ENCODE measurements around the gene OSBPL5. TPM values are rescaled to one million over a fixed set of nuclear protein-coding genes. Genes with fewer than 3 reads are reported as not detected.
"Not testable (repeated sequence)": the region's sequence is repeated elsewhere in the genome, so short reads cannot be mapped to it uniquely, and the experiment has no call there.

The OSBPL5 gene
- total RNA-seq, 4 donors from 2014 or later = 39.9 to 94.0 (median 66.4) TPM

DNA sequence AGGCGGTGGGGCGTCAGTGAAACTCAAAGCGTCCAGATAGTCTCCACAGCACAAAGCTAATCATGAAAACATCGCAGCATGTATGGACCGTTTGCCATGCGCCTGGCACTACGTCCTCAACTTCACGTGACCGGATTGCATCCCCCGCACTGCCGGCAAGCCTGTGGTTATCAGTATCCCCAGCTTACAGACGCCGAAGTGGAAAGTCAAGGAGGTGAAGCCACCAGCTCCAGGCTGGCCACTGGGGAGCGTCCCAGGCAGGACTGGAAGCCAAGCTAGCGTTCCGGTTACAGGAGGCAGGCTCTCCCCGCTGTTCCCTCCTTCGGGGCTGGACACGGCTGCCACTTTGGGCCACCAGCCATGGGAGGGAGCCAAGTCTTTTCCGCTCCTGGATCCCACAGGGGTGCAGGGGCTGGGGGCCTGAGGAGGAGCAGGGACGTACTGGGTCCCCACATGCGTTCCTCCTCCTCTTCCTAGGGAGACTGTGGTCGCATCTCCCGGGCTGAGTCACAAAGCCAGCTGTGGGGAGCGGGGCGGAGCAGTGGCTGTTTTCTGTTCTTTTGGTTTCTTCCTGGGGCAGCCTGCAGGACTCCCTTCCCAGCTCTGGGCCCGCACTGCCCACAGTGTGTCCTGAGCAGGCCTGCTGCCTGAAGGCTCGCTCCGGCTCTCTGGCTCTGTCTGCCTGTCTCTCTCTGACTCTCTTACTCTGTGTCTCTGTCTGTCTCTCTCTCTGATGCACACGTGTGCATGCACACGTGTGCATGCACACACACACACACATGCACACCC is 4.3 kb upstream of the OSBPL5 start:
- peak overlapping the region; percentile 16 to 52 for H3K4me3 ChIP-seq
- H3K27ac ChIP-seq = peak overlapping the region in 3 of 4 donors; percentile 65 to 80 (median 72)
- H3K36me3 ChIP-seq = no peaks in the 10 kb centered on the region
- TF ChIP-seq POLR2AphosphoS5 (IDR thresholded peaks at IDR 0.05) = no peak
- TF ChIP-seq CTCF (IDR thresholded peaks at IDR 0.05) = peak in 1 of 4 experiments; percentile 37
- peak; percentile 33 for ATAC-seq
- no peaks in the 10 kb centered on the region for H3K27me3 ChIP-seq
- no peaks in the 10 kb centered on the region for H3K9me3 ChIP-seq
- WGBS, 2 donors (ENCODE audit: low coverage in 1 of 2) = 0 to 5% methylated on average over 5 to 6 of the region's 31 CpGs
- peaks cover 0 to 38% (median 20%) of the 10 kb centered on the region in 3 donors for H3K4me1 ChIP-seq

- peak overlapping the region in 3 of 4 donors; percentile 65 to 80 (median 72) for H3K27ac ChIP-seq
- H3K4me3 ChIP-seq = peak overlapping the region; percentile 16 to 52
- ATAC-seq, H3K36me3 ChIP-seq, H3K9me3 ChIP-seq, H3K27me3 ChIP-seq: not testable (repeated sequence)
- H3K4me1 ChIP-seq = peaks cover 0 to 44% (median 24%) of the 10 kb centered on the region in 3 donors
- WGBS, 2 donors (ENCODE audit: low coverage in 1 of 2) = 70% methylated on average over 2 of the region's 17 CpGs; no CpG with 5 or more reads in 1 of the 2 donors
These were observed 3.7 kb upstream of the OSBPL5 start for GRCh38 chr11:3168742-3169254.

- no peak for ATAC-seq
- Histone ChIP-seq H3K9me3 (no peaks in the 10 kb centered on the region), H3K4me3 (no peak overlapping the region), H3K36me3 (no peaks in the 10 kb centered on the region), H3K27ac (no peak overlapping the region), H3K27me3 (no peaks in the 10 kb centered on the region), H3K4me1 (peaks cover 0 to 58% (median 35%) of the 10 kb centered on the region in 3 donors)
- WGBS, 2 donors (ENCODE audit: low coverage in 1 of 2) = 77 to 83% methylated on average over 4 to 12 of the region's 20 CpGs
- TF ChIP-seq POLR2AphosphoS5 (IDR thresholded peaks at IDR 0.05) = no peak
These were observed 2.3 kb upstream of the OSBPL5 start for GRCh38 chr11:3167143-3168119.

GRCh38 chr11:3166268-3167142 is 1.4 kb upstream of the OSBPL5 start:
- TF ChIP-seq EP300 (IDR thresholded peaks at IDR 0.05) = no peak
- no peak for TF ChIP-seq CTCF (IDR thresholded peaks at IDR 0.05)
- no peak for TF ChIP-seq POLR2AphosphoS5 (IDR thresholded peaks at IDR 0.05)
- no peak for TF ChIP-seq POLR2A (IDR thresholded peaks at IDR 0.05)
- ATAC-seq = no peak
- Histone ChIP-seq H3K4me1 (peaks cover 0 to 67% (median 42%) of the 10 kb centered on the region in 3 donors), H3K9me3 (no peaks in the 10 kb centered on the region), H3K27ac (no peak overlapping the region), H3K36me3 (no peaks in the 10 kb centered on the region), H3K4me3 (no peak overlapping the region), H3K27me3 (no peaks in the 10 kb centered on the region)
- WGBS, 2 donors (ENCODE audit: low coverage in 1 of 2) = 86 to 100% methylated on average over 2 of the region's 25 CpGs

DNA sequence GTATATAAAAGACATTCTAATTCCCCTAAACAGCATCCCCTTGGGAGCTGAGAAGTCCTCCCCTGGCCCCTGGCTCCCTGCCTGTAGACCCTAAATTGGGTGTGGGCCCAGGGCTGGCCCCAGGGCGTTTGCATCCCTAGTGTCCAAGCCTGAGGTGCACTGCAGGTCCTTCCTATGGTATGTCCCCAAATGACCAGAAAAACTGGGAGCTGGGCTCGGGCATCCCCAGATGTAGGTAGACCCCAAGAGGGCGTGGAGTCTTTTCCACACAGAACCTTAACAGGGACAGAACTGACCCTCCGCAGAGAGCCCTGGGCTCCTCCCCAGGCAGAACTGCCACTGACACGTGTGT is 782 bp upstream of the OSBPL5 start:
- Histone ChIP-seq H3K4me3 (peak overlapping the region in 1 of 2 donors; percentile 93), H3K27ac (peak overlapping the region in 2 of 4 donors; percentile 93 to 94), H3K4me1 (peaks cover 0 to 73% (median 46%) of the 10 kb centered on the region in 3 donors), H3K9me3 (no peaks in the 10 kb centered on the region), H3K36me3 (no peaks in the 10 kb centered on the region), H3K27me3 (no peaks in the 10 kb centered on the region)
- no CpG with 5 or more reads among the region's 5 CpGs for WGBS, 2 donors (ENCODE audit: low coverage in 1 of 2)
- ATAC-seq = no peak
- TF ChIP-seq EP300 (IDR thresholded peaks at IDR 0.05) (no peak), POLR2A (IDR thresholded peaks at IDR 0.05) (no peak)
